Astrocyte of the spinal cord (primary cell): ENCODE results near the gene RTL10.

ENCODE experiments used
- DNase-seq: peaks from one replicate; pipeline ENCODE4 v3.0.0; 2011; ENCODE audit warnings: low read depth, low spot score
- H3K4me3 ChIP-seq: 2 replicates; pipeline ENCODE4 v1.5.1; 2011; ENCODE audit warnings: low read depth, mild to moderate bottlenecking, low read length, moderate library complexity
- CTCF ChIP-seq: IDR thresholded peaks from 2 replicates; pipeline ENCODE4 v1.5.1; 2012; ENCODE audit warnings: low read depth, mild to moderate bottlenecking, low read length, inconsistent platforms
- in situ Hi-C: cut with HindIII; loops from 2 replicates; pipeline ENCODE4 v1.10.0; 2017; ENCODE audit warnings: low sequenced_read_pairs

RTL10 gene

GRCh38 chr22:19851291-19852176, 3.1 kb downstream of the RTL10 start:
- TF ChIP-seq CTCF = no peak
- no peak overlapping the region for H3K4me3 ChIP-seq

GRCh38 chr22:19850763-19851109, 3.9 kb downstream of the RTL10 start:
- DNase-seq = no peak
- in situ Hi-C loops = no loop called here
- no peak overlapping the region for H3K4me3 ChIP-seq
- no peak for TF ChIP-seq CTCF

More at GRCh38 chr22:19851291-19852176, 3.1 kb downstream of the RTL10 start:
- DNase-seq = no peak
- in situ Hi-C loops = no loop called here

GRCh38 chr22:19849835-19850762, 4.6 kb downstream of the RTL10 start:
- no peak overlapping the region for H3K4me3 ChIP-seq
- no peak for DNase-seq
- in situ Hi-C loops = no loop called here
- TF ChIP-seq CTCF = no peak

- H3K4me3 ChIP-seq = no peak overlapping the region
- in situ Hi-C loops = no loop called here
- no peak for DNase-seq
- TF ChIP-seq CTCF = no peak
Observed at GRCh38 chr22:19848298-19849224, 6.1 kb downstream of the RTL10 start.

- in situ Hi-C loops = no loop called here
- no peak for DNase-seq
- no peak for TF ChIP-seq CTCF
- H3K4me3 ChIP-seq = no peak overlapping the region
Observed at GRCh38 chr22:19847345-19847632, 7.4 kb downstream of the RTL10 start.
